OCI-LY7 (cell line): ENCODE data around the gene MGA.
A peak's percentile ranks its signal among the peaks of the same experiment; 100 is the strongest.

Source experiments
- EZH2phosphoT487 ChIP-seq: fragments of 200-600 bp; sonication (generic); IDR thresholded peaks from 2 replicates; pipeline ENCODE4 v1.6.1; 2018; ENCODE audit warnings: low read depth, borderline replicate concordance, mild to moderate bottlenecking, mixed run types, antibody characterized with exemption, low read length, moderate library complexity, mixed read lengths
- TF ChIP-seq, protein P1 (sequence below): fragments of 200-600 bp; sonication (generic); conservative IDR thresholded peaks from 2 replicates; pipeline ENCODE4 v1.5.1; 2014; ENCODE audit warnings: mild to moderate bottlenecking, antibody characterized with exemption, low read length, moderate library complexity, mixed read lengths

DNA sequence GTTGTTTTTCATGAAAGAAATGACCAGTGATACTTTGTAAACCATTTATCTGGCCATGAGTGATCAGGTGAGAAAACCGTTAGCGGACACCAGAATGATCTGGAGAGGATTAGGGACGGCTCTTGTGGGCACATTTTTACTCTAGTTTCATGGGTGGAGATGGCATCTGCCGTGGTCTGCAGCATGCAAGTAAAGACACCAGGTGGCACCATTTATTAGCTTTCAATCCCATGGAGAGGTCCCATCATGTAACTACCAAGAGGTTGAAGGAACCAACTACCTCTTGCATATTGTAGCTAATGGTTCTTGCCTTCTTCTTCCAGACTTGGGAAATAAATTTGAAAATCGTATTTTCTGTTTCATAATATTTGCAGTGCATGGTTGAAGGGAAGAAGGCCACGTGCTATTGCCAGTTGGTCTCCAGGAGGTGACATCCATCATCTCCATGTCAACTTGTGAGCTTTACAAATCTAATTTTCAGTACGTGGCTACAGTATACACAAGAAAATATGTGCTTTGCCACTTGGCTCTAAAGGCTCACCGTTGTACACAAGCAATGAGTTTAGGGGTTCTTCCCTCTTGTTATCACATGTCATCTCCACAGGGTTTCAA, 112.6 kb downstream of the MGA start:
- TF ChIP-seq, protein P1, sequence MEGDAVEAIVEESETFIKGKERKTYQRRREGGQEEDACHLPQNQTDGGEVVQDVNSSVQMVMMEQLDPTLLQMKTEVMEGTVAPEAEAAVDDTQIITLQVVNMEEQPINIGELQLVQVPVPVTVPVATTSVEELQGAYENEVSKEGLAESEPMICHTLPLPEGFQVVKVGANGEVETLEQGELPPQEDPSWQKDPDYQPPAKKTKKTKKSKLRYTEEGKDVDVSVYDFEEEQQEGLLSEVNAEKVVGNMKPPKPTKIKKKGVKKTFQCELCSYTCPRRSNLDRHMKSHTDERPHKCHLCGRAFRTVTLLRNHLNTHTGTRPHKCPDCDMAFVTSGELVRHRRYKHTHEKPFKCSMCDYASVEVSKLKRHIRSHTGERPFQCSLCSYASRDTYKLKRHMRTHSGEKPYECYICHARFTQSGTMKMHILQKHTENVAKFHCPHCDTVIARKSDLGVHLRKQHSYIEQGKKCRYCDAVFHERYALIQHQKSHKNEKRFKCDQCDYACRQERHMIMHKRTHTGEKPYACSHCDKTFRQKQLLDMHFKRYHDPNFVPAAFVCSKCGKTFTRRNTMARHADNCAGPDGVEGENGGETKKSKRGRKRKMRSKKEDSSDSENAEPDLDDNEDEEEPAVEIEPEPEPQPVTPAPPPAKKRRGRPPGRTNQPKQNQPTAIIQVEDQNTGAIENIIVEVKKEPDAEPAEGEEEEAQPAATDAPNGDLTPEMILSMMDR: peak; percentile 89
- TF ChIP-seq EZH2phosphoT487: no peak
